HCT116 (cell line): Measurements from ENCODE around the gene UAP1L1. TPM values are rescaled to one million over a fixed set of nuclear protein-coding genes. Genes with fewer than 3 reads are reported as not detected.

Experiments
- ATAC-seq: fragments of 200-7000 bp; cut with Tn5 transposase; 2 replicates; pipeline ENCODE4 v1.9.1; 2020; ENCODE audit warnings: mild to moderate bottlenecking, moderate library complexity
- BruUV-seq: library from RNA; stranded (reverse); fragments of 400-500 nt; replicated peaks from 2 replicates; lab custom pipeline; 2021; lab: Mats Ljungman, UMichigan
- CTCF ChIA-PET: fragments of 300-600 bp; sonication (Branson Sonifier 250); formaldehyde crosslinking; loops from one replicate; lab custom pipeline; 2021; ENCODE audit warnings: antibody characterized with exemption; lab: Charles Lee
- POLR2A ChIA-PET: fragments of 300-600, 350-600 bp; sonication (Branson Sonifier 250); formaldehyde crosslinking; loops from one replicate; lab custom pipeline; 2021; ENCODE audit warnings: antibody characterized with exemption; lab: Charles Lee
- RAD21 ChIA-PET, 2 experiments: fragments of 300-600 bp; sonication (Branson Sonifier 250); formaldehyde crosslinking; loops; one replicate each; lab custom pipeline; 2023; ENCODE audit warnings: low total read pairs in 2 of 2; ENCODE audit not compliant: uncharacterized antibody in 2 of 2, unreplicated experiment in 2 of 2, low non-redundant PET in 1 of 2; lab: Charles Lee
- DNase-seq: peaks from one replicate; pipeline ENCODE4 v3.0.0-alpha.2; 2010; ENCODE audit warnings: low read depth, low spot score
- H2AFZ ChIP-seq: fragments of 200-600 bp; shearing (Covaris generic), sonication (generic); 2 replicates; pipeline ENCODE4 v1.6.1; 2017; ENCODE audit warnings: low read depth, mixed run types, mixed read lengths, antibody characterized with exemption, low read length; ENCODE audit not compliant: poor library complexity, severe bottlenecking
- H3K27ac ChIP-seq: 2 replicates; pipeline ENCODE4 v1.5.1; 2012; ENCODE audit warnings: low read depth, low read length
- H3K27me3 ChIP-seq: fragments of 200-600 bp; sonication (generic); 2 replicates; pipeline ENCODE4 v1.6.1; 2016; ENCODE audit warnings: mixed run types, low read length, mixed read lengths; ENCODE audit not compliant: insufficient read depth
- H3K36me3 ChIP-seq, 2 experiments: fragments of 200-500 bp in 1 of 2; fragments of 200-600 bp in 1 of 2; sonication (Bioruptor generic) in 1 of 2; sonication (generic) in 1 of 2; 2 replicates each; pipeline versions ENCODE4 v1.5.1 to v1.6.1; 2014 to 2016; ENCODE audit warnings: low read length in 2 of 2, inconsistent platforms in 1 of 2, mixed read lengths in 1 of 2, mixed run types in 1 of 2; ENCODE audit not compliant: insufficient read depth in 2 of 2, control insufficient read depth in 1 of 2
- H3K4me1 ChIP-seq, 2 experiments: fragments of 200-600 bp in 1 of 2; sonication (generic) in 1 of 2; 2 replicates each; pipeline versions ENCODE4 v1.5.1 to v1.6.1; 2012 to 2017; ENCODE audit warnings: low read length in 2 of 2, inconsistent platforms in 1 of 2, mild to moderate bottlenecking in 1 of 2, mixed read lengths in 1 of 2, mixed run types in 1 of 2, moderate library complexity in 1 of 2; ENCODE audit not compliant: insufficient read depth in 2 of 2, control insufficient read depth in 1 of 2
- H3K4me2 ChIP-seq: fragments of 200-600 bp; sonication (generic); 2 replicates; pipeline ENCODE4 v1.6.1; 2017; ENCODE audit warnings: mixed run types, low read length, mixed read lengths
- H3K4me3 ChIP-seq, 2 experiments: fragments of 200-600 bp in 1 of 2; sonication (generic) in 1 of 2; replicated peaks in 1 of 2; 2 replicates each; pipeline ENCODE4 v1.5.1; 2011 to 2016; ENCODE audit warnings: low read length in 2 of 2, control low read depth in 1 of 2, low read depth in 1 of 2, mild to moderate bottlenecking in 1 of 2, mixed read lengths in 1 of 2, mixed run types in 1 of 2
- H3K79me2 ChIP-seq: fragments of 200-600 bp; sonication (generic); 2 replicates; pipeline ENCODE4 v1.6.1; 2017; ENCODE audit warnings: mild to moderate bottlenecking, mixed run types, low read length, moderate library complexity, mixed read lengths; ENCODE audit not compliant: insufficient read depth
- H3K9ac ChIP-seq: fragments of 200-600 bp; sonication (generic); 2 replicates; pipeline ENCODE4 v1.6.1; 2016; ENCODE audit warnings: low read length, mixed read lengths
- H3K9me2 ChIP-seq: fragments of 200-600 bp; sonication (generic), shearing (Covaris generic); 2 replicates; pipeline ENCODE4 v1.6.1; 2017; ENCODE audit warnings: mixed run types, mild to moderate bottlenecking, moderate library complexity; ENCODE audit not compliant: insufficient read depth
- H3K9me3 ChIP-seq, 2 experiments: fragments of 200-500 bp in 1 of 2; fragments of 200-600 bp in 1 of 2; sonication (Bioruptor generic) in 1 of 2; sonication (generic) in 1 of 2; 2 replicates each; pipeline ENCODE4 v1.6.1; 2014 to 2017; ENCODE audit warnings: low read length in 2 of 2, mixed read lengths in 2 of 2, inconsistent platforms in 1 of 2, low read depth in 1 of 2, mild to moderate bottlenecking in 1 of 2, mixed run types in 1 of 2, moderate library complexity in 1 of 2; ENCODE audit not compliant: control insufficient read depth in 1 of 2, insufficient read depth in 1 of 2
- H4K20me1 ChIP-seq: fragments of 200-600 bp; sonication (generic), shearing (Covaris generic); 2 replicates; pipeline ENCODE4 v1.6.1; 2017; ENCODE audit warnings: mixed run types, mild to moderate bottlenecking, moderate library complexity; ENCODE audit not compliant: insufficient read depth
- ATF3 ChIP-seq: IDR thresholded peaks from 2 replicates; pipeline ENCODE4 v1.6.1; 2012
- CEBPB ChIP-seq: IDR thresholded peaks from 2 replicates; pipeline ENCODE4 v1.6.1; 2012; ENCODE audit warnings: low read depth
- EGR1 ChIP-seq: IDR thresholded peaks from 2 replicates; pipeline ENCODE4 v1.6.1; 2012; ENCODE audit warnings: low read depth
- ELF1 ChIP-seq: IDR thresholded peaks from 2 replicates; pipeline ENCODE4 v1.6.1; 2012; ENCODE audit warnings: low read depth, borderline replicate concordance
- EZH2 ChIP-seq: fragments of 200-600 bp; sonication (generic); IDR thresholded peaks from 2 replicates; pipeline ENCODE4 v1.6.1; 2017; ENCODE audit warnings: antibody characterized with exemption, mixed run types
- EZH2phosphoT487 ChIP-seq: fragments of 200-600 bp; IDR thresholded peaks from 2 replicates; pipeline ENCODE4 v1.6.1; 2018; ENCODE audit warnings: antibody characterized with exemption, borderline replicate concordance
- FOSL1 ChIP-seq: IDR thresholded peaks from 2 replicates; pipeline ENCODE4 v1.6.1; 2012; ENCODE audit warnings: low read depth
- JUND ChIP-seq: IDR thresholded peaks from 2 replicates; pipeline ENCODE4 v1.6.1; 2012
- POLR2A ChIP-seq: IDR thresholded peaks from 2 replicates; pipeline ENCODE4 v1.7.0; 2011; ENCODE audit warnings: borderline replicate concordance; ENCODE audit not compliant: insufficient read depth, insufficient read length; ENCODE audit errors: extremely low read depth
- POLR2AphosphoS5 ChIP-seq: IDR thresholded peaks from 2 replicates; pipeline ENCODE4 v1.6.1; 2011; ENCODE audit warnings: mild to moderate bottlenecking, low read depth, low read length, moderate library complexity
- SIN3A ChIP-seq: IDR thresholded peaks from 2 replicates; pipeline ENCODE4 v1.6.1; 2012; ENCODE audit warnings: low read depth
- TCF7L2 ChIP-seq: IDR thresholded peaks from 2 replicates; pipeline ENCODE4 v1.7.0; 2011; ENCODE audit warnings: borderline replicate concordance, inconsistent platforms; ENCODE audit not compliant: insufficient read depth, insufficient read length; ENCODE audit errors: extremely low read depth
- YY1 ChIP-seq: IDR thresholded peaks from 2 replicates; pipeline ENCODE4 v1.6.1; 2011; ENCODE audit warnings: low read length, low read depth, moderate library complexity, mild to moderate bottlenecking; ENCODE audit not compliant: insufficient replicate concordance; ENCODE audit errors: extremely low read depth
- ZNF274 ChIP-seq: fragments of 200-500 bp; sonication (Bioruptor generic); IDR thresholded peaks from 2 replicates; pipeline ENCODE4 v1.6.1; 2014; ENCODE audit warnings: mild to moderate bottlenecking, low read depth, low read length, inconsistent platforms
- intact Hi-C: fragments of 100-400 bp; cut with micrococcal nuclease; formaldehyde crosslinking; loops from 2 replicates; pipeline ENCODE4 v1.10.0; 2022
- total RNA-seq: library from RNA; stranded (reverse); gene quantifications from one replicate; pipeline ENCODE4 v1.2.1, GENCODE V29; 2021; ENCODE audit not compliant: unreplicated experiment
- TF ChIP-seq, protein P1 (sequence below): IDR thresholded peaks from 2 replicates; pipeline ENCODE4 v1.6.1; 2011; ENCODE audit warnings: mild to moderate bottlenecking, low read length, moderate library complexity; ENCODE audit not compliant: insufficient replicate concordance; ENCODE audit errors: extremely low read depth
- TF ChIP-seq, protein P2 (sequence below): IDR thresholded peaks from 2 replicates; pipeline ENCODE4 v1.6.1; 2012; ENCODE audit warnings: low read depth
- TF ChIP-seq, protein P3 (sequence below), 3 experiments: fragments of 200-600 bp in 1 of 3; sonication (generic) in 1 of 3; IDR thresholded peaks in 2 of 3; conservative IDR thresholded peaks in 1 of 3; 2 replicates each; pipeline ENCODE4 v1.5.1; 2012 to 2017; ENCODE audit warnings: low read depth in 2 of 3, low read length in 2 of 3, antibody characterized with exemption in 1 of 3, borderline replicate concordance in 1 of 3, control low read depth in 1 of 3, mild to moderate bottlenecking in 1 of 3, mixed read lengths in 1 of 3, mixed run types in 1 of 3, moderate library complexity in 1 of 3; ENCODE audit not compliant: insufficient read depth in 1 of 3

UAP1L1 gene
- total RNA-seq, 1 experiment from 2014 or later = 11.0 TPM

DNA sequence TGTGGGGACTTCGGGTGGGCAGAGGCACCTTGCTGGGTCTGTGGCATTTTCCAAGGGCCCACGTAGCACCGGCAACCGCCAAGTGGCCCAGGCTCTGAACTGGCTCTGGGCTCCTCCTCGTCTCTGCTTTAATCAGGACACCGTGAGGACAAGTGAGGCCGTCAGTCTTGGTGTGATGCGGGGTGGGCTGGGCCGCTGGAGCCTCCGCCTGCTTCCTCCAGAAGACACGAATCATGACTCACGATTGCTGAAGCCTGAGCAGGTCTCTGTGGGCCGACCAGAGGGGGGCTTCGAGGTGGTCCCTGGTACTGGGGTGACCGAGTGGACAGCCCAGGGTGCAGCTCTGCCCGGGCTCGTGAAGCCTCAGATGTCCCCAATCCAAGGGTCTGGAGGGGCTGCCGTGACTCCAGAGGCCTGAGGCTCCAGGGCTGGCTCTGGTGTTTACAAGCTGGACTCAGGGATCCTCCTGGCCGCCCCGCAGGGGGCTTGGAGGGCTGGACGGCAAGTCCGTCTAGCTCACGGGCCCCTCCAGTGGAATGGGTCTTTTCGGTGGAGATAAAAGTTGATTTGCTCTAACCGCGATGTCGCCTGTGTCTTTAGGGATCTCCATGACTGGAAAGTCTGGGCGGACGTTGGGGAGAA lies 31.4 kb downstream of the UAP1L1 start:
- H3K9me2 ChIP-seq = no peaks in the 10 kb centered on the region
- H3K27me3 ChIP-seq = no peaks in the 10 kb centered on the region
- RAD21 ChIA-PET = no interaction called here
- peaks cover 8 to 51% of the 10 kb centered on the region in 2 experiments; a peak in 3 of 4 replicates for H3K36me3 ChIP-seq
- no peak overlapping the region for H3K4me3 ChIP-seq
- CTCF ChIA-PET = interaction anchor here (0.9 kb wide), 1 partner anchor 41 kb away, joined by 4 read pairs; no protein-coding TSS in a partner anchor
- no peaks in the 10 kb centered on the region for H3K9me3 ChIP-seq
- no peak overlapping the region for H3K4me2 ChIP-seq
- BruUV-seq = no TSS peak
- TF ChIP-seq ZNF274 (no peak), SIN3A (no peak), POLR2AphosphoS5 (no peak), FOSL1 (no peak), CEBPB (no peak), ATF3 (no peak), YY1 (no peak), POLR2A (no peak), EZH2 (no peak), JUND (no peak), EZH2phosphoT487 (no peak), ELF1 (no peak), EGR1 (no peak), TCF7L2 (no peak)
- TF ChIP-seq, protein P1, sequence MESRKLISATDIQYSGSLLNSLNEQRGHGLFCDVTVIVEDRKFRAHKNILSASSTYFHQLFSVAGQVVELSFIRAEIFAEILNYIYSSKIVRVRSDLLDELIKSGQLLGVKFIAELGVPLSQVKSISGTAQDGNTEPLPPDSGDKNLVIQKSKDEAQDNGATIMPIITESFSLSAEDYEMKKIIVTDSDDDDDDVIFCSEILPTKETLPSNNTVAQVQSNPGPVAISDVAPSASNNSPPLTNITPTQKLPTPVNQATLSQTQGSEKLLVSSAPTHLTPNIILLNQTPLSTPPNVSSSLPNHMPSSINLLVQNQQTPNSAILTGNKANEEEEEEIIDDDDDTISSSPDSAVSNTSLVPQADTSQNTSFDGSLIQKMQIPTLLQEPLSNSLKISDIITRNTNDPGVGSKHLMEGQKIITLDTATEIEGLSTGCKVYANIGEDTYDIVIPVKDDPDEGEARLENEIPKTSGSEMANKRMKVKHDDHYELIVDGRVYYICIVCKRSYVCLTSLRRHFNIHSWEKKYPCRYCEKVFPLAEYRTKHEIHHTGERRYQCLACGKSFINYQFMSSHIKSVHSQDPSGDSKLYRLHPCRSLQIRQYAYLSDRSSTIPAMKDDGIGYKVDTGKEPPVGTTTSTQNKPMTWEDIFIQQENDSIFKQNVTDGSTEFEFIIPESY = no peak
- TF ChIP-seq, protein P2, sequence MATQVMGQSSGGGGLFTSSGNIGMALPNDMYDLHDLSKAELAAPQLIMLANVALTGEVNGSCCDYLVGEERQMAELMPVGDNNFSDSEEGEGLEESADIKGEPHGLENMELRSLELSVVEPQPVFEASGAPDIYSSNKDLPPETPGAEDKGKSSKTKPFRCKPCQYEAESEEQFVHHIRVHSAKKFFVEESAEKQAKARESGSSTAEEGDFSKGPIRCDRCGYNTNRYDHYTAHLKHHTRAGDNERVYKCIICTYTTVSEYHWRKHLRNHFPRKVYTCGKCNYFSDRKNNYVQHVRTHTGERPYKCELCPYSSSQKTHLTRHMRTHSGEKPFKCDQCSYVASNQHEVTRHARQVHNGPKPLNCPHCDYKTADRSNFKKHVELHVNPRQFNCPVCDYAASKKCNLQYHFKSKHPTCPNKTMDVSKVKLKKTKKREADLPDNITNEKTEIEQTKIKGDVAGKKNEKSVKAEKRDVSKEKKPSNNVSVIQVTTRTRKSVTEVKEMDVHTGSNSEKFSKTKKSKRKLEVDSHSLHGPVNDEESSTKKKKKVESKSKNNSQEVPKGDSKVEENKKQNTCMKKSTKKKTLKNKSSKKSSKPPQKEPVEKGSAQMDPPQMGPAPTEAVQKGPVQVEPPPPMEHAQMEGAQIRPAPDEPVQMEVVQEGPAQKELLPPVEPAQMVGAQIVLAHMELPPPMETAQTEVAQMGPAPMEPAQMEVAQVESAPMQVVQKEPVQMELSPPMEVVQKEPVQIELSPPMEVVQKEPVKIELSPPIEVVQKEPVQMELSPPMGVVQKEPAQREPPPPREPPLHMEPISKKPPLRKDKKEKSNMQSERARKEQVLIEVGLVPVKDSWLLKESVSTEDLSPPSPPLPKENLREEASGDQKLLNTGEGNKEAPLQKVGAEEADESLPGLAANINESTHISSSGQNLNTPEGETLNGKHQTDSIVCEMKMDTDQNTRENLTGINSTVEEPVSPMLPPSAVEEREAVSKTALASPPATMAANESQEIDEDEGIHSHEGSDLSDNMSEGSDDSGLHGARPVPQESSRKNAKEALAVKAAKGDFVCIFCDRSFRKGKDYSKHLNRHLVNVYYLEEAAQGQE = no peak
- TF ChIP-seq, protein P3, sequence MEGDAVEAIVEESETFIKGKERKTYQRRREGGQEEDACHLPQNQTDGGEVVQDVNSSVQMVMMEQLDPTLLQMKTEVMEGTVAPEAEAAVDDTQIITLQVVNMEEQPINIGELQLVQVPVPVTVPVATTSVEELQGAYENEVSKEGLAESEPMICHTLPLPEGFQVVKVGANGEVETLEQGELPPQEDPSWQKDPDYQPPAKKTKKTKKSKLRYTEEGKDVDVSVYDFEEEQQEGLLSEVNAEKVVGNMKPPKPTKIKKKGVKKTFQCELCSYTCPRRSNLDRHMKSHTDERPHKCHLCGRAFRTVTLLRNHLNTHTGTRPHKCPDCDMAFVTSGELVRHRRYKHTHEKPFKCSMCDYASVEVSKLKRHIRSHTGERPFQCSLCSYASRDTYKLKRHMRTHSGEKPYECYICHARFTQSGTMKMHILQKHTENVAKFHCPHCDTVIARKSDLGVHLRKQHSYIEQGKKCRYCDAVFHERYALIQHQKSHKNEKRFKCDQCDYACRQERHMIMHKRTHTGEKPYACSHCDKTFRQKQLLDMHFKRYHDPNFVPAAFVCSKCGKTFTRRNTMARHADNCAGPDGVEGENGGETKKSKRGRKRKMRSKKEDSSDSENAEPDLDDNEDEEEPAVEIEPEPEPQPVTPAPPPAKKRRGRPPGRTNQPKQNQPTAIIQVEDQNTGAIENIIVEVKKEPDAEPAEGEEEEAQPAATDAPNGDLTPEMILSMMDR (IDR thresholded peaks at IDR 0.05 in 2 of 3, conservative IDR thresholded peaks at IDR 0.05 in 1 of 3; ENCODE audit: borderline replicate concordance in 1 of 3, insufficient read depth in 1 of 3, low read depth in 2 of 3, low read length in 2 of 3) = no peak
- TF ChIP-seq, all 23 proteins: peak for 0
- ATAC-seq = peak; percentile 18; the same call in 1 of the 2 replicates
- no peaks in the 10 kb centered on the region for H4K20me1 ChIP-seq
- H3K79me2 ChIP-seq = peaks cover 18% of the 10 kb centered on the region
- POLR2A ChIA-PET = no interaction called here
- H3K27ac ChIP-seq = no peak overlapping the region
- H3K9ac ChIP-seq = no peak overlapping the region
- no peak for DNase-seq
- peaks cover 0 to 9% of the 10 kb centered on the region in 2 experiments; a peak in 1 of 4 replicates for H3K4me1 ChIP-seq
- intact Hi-C loops = no loop called here
- no peak overlapping the region for H2AFZ ChIP-seq
